ENCODE measurements around the gene HES1.

Gene HES1

DNA sequence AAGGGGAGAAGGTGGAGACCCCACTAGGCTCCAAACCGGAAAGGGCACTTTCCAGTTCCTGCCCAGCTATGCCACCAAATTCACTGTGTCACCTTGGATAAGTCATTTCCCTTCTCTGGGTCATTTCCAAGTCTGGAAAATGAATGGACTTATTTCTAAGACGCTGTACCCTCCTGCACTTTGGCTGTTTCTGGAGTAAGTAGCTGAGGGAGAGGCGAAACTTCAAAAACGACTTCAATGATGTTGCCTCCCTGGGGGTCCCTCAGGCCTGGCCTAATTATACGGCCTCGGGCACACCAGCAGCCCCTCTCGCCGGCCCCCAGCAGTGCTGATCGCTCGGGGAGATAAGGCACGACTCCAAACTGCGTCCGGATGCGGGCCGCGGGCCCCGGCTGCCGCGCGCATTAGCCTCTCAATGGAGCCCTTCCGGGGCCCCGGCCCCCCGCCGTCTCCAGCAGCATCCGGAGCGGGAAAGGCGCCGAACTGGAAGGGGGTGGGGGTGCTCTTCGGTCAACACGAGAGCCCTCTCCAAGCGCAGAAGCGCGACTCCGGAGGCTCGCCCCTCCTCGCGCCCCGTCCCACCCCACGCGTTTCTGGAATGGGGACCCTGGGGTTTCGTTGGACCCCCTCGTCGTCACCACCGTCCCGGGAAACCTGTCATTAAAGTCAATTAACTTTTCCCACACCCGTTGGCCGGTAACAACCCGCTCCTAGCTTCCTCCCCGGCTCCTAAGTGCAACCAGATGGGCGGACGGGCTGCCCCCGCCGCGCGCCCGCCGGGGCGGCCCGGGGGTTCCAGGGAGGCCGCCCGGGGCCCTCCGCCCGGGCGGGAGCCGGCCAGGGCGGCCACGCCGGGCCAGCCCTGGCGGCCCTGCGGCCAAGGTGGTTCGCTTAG lies 4.8 kb downstream of the HES1 start:
- H3K4me3 ChIP-seq (ENCODE audit: low read depth, low read length): peak overlapping the region; percentile 21
- TF ChIP-seq, protein P1, sequence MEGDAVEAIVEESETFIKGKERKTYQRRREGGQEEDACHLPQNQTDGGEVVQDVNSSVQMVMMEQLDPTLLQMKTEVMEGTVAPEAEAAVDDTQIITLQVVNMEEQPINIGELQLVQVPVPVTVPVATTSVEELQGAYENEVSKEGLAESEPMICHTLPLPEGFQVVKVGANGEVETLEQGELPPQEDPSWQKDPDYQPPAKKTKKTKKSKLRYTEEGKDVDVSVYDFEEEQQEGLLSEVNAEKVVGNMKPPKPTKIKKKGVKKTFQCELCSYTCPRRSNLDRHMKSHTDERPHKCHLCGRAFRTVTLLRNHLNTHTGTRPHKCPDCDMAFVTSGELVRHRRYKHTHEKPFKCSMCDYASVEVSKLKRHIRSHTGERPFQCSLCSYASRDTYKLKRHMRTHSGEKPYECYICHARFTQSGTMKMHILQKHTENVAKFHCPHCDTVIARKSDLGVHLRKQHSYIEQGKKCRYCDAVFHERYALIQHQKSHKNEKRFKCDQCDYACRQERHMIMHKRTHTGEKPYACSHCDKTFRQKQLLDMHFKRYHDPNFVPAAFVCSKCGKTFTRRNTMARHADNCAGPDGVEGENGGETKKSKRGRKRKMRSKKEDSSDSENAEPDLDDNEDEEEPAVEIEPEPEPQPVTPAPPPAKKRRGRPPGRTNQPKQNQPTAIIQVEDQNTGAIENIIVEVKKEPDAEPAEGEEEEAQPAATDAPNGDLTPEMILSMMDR (IDR thresholded peaks at IDR 0.05; ENCODE audit: low read depth, low read length): no peak
- peak; percentile 73 for DNase-seq (ENCODE audit: low read depth, low spot score)
- in situ Hi-C loops (cut with HindIII; ENCODE audit: low sequenced_read_pairs): no loop called here

DNA sequence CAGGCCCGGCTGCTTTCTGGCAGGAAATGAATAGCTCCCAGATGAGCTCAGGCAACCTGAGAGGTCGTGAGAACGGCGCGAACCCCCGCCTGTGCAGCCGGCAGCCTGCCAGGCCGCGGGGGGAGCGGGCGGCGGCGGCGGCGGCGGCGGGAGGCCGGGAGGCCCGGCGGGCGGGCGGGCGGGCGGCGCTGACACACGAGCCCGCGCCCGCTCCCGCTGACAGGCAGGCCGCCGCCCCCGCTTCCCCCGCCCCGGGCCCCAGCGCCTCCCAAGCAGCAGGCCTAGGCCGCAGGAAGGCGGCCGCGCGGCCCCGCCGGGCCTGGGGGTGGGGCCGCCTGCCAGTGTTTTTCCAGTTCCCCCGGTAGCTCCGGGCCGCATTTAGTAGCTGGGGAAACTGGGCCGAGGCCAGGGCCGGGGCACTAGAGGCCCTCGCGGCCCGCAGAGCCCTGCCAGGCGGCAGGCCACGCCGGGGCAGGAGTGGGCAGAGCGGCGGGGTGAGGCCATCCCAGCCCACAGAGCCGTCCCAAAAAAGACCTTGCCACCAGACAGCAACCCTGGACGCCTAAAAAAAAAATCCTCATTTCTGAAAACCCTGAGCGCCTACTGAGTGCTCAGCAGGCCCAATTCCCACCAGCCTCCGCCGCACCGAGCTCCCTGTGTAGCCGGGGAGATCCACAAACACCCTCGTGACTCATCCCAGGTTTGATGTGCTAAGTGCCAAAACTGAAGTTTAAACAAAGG lies 5.6 kb downstream of the HES1 start:
- in situ Hi-C loops (cut with HindIII; ENCODE audit: low sequenced_read_pairs): no loop called here
- TF ChIP-seq, protein P1 (IDR thresholded peaks at IDR 0.05; ENCODE audit: low read depth, low read length): no peak
- no peak overlapping the region for H3K4me3 ChIP-seq (ENCODE audit: low read depth, low read length)
- DNase-seq (ENCODE audit: low read depth, low spot score): peak; percentile 96

DNA sequence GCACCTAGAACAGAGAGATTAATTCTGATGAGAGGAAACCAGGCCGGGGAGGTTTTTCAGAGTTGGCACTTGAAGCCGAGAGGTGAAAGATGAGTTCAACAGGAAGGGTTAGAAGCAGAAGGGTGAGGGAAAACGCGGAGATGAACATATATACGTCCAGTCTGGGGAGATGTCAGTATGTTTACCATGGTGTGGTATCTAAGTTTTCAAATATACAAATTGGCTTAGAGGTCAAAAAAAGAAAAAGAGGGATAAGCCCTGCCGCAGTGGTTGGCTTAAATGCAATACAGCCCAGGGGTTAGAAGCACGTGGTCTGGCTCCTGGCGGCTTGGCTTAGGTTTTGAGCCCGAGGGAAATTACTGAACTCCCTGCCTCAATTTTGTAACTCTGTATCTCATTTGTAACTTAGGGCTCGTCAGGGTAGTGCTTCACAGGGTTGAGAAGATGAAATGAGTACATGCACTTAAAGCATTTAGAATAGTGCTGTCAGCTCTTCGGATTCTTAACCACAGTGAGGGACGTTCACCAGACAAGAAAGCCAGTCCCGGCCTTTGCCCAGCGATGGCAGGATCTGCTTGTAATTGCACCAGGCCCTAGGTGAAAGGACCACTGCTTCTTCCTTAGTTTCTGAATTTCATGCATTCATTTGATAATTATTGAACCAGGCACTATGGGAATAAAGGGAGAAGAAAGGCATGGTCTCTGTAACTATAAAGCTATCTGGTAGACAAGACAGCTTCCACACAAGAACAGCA lies 6.4 kb downstream of the HES1 start:
- in situ Hi-C loops (cut with HindIII; ENCODE audit: low sequenced_read_pairs): no loop called here

DNA sequence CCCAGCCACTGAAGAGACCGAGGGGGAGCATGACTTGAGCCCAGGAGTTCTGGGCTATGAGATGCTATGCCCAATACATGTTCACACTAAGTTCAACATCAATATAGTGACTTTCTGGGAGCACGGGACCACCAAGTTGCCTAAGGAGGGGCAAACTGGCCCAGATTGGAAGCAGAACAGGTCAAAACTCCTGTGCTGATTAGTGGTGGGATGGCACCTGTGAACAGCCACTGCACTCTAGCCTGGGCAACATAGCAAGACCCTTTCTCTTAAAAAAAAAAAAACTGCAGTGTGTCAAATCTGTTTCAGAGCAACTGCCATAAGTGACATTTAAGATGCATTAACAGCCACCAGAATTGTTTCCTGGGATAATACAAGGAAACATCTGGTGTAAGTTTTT lies 9.8 kb downstream of the HES1 start:
- in situ Hi-C loops (cut with HindIII; ENCODE audit: low sequenced_read_pairs): no loop called here
- H3K4me3 ChIP-seq (ENCODE audit: low read depth, low read length): no peak overlapping the region
- TF ChIP-seq, protein P1 (IDR thresholded peaks at IDR 0.05; ENCODE audit: low read depth, low read length): no peak
- DNase-seq (ENCODE audit: low read depth, low spot score): no peak

More for the DNA sequence above, 6.4 kb downstream of the HES1 start:
- no peak overlapping the region for H3K4me3 ChIP-seq (ENCODE audit: low read depth, low read length)
- no peak for DNase-seq (ENCODE audit: low read depth, low spot score)
- TF ChIP-seq, protein P1 (IDR thresholded peaks at IDR 0.05; ENCODE audit: low read depth, low read length): no peak

DNA sequence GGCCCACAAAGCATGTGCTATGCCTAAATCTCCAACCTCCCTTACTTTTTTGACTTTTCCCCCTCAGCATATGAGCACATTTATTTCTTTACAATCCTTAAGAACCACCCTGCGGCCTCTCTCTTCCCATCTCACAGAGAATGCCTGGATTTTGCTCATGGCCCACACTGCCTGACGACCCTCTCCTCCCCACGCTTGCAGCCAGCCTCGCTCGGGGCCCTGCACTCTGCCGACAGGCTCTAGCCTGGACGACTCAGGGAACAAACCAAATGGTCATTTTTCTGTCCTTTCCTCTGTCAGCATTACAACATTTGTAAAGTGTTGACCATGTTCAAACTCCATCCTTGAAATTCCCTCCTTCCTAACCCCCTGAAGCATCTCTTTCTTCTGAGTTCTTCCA lies 11.7 kb downstream of the HES1 start:
- in situ Hi-C loops (cut with HindIII; ENCODE audit: low sequenced_read_pairs): no loop called here
- no peak overlapping the region for H3K4me3 ChIP-seq (ENCODE audit: low read depth, low read length)
- no peak for DNase-seq (ENCODE audit: low read depth, low spot score)

DNA sequence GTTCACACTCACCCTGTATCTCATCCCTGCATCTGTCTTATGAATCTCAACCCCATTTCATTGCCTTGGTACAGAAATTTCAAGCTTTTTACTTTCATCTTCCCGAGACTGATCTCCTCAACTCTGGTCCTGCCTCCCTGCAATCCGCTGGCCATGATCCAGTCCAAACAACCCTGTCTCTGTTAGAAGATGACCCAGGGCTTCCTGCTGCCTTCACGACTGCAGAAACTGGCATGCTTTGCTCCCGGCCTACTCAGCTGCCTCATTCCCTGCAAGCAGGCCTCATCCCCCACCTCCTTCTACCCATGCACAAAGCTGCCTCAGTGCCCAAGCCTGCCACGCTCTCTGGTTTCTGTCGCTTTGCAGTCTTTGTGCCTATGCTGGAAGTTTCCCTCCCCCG lies 12.4 kb downstream of the HES1 start:
- TF ChIP-seq, protein P1 (IDR thresholded peaks at IDR 0.05; ENCODE audit: low read depth, low read length): no peak
- no peak overlapping the region for H3K4me3 ChIP-seq (ENCODE audit: low read depth, low read length)
- in situ Hi-C loops (cut with HindIII; ENCODE audit: low sequenced_read_pairs): no loop called here
- DNase-seq (ENCODE audit: low read depth, low spot score): peak; percentile 75

More for the DNA sequence above, 11.7 kb downstream of the HES1 start:
- TF ChIP-seq, protein P1 (IDR thresholded peaks at IDR 0.05; ENCODE audit: low read depth, low read length): no peak
